BJ (cell line): ENCODE data around the gene MMGT1. TPM values are rescaled to one million over a fixed set of nuclear protein-coding genes. Genes with fewer than 3 reads are reported as not detected.
"Not testable (repeated sequence)": the region's sequence is repeated elsewhere in the genome, so short reads cannot be mapped to it uniquely, and the experiment has no call there.

Experiments used
- CTCF ChIA-PET: fragments of 350-600 bp; formaldehyde crosslinking; extraction: SDS; loops from one replicate; lab custom pipeline; 2021; ENCODE audit warnings: antibody characterized with exemption, inconsistent platforms; lab: Yijun Ruan, JAX
- POLR2A ChIA-PET: fragments of 300-600 bp; sonication (Branson Sonifier 250); formaldehyde crosslinking; extraction: SDS; loops from one replicate; lab custom pipeline; 2021; ENCODE audit warnings: antibody characterized with exemption; lab: Charles Lee
- DNase-seq: peaks from one replicate; pipeline ENCODE4 v3.0.0-alpha.2; 2011; ENCODE audit warnings: low read depth
- H3K27me3 ChIP-seq: 2 replicates; pipeline ENCODE4 v1.6.0; 2011; ENCODE audit warnings: low read length; ENCODE audit not compliant: control insufficient read depth, insufficient read depth
- H3K36me3 ChIP-seq: 2 replicates; pipeline ENCODE4 v1.5.1; 2011; ENCODE audit warnings: low read length; ENCODE audit not compliant: control insufficient read depth, insufficient read depth
- H3K4me3 ChIP-seq: 2 replicates; pipeline ENCODE4 v1.5.1; 2011; ENCODE audit warnings: low read depth, mild to moderate bottlenecking, control low read depth, low read length
- polyA plus RNA-seq: library from polyadenylated mRNA; depleted of rRNA; stranded (reverse); fragments of >200 nt; gene quantifications from 2 replicates; pipeline ENCODE4 v1.2.3, GENCODE V29; 2011; rRNA removed
- TF ChIP-seq, protein P1 (sequence below): IDR thresholded peaks from 2 replicates; pipeline ENCODE4 v1.5.1; 2011; ENCODE audit warnings: low read depth, mild to moderate bottlenecking, control low read depth, inconsistent platforms, low read length, moderate library complexity; ENCODE audit not compliant: insufficient read depth

MMGT1 gene
- polyA plus RNA-seq, 1 experiment, result 9.8 TPM

DNA sequence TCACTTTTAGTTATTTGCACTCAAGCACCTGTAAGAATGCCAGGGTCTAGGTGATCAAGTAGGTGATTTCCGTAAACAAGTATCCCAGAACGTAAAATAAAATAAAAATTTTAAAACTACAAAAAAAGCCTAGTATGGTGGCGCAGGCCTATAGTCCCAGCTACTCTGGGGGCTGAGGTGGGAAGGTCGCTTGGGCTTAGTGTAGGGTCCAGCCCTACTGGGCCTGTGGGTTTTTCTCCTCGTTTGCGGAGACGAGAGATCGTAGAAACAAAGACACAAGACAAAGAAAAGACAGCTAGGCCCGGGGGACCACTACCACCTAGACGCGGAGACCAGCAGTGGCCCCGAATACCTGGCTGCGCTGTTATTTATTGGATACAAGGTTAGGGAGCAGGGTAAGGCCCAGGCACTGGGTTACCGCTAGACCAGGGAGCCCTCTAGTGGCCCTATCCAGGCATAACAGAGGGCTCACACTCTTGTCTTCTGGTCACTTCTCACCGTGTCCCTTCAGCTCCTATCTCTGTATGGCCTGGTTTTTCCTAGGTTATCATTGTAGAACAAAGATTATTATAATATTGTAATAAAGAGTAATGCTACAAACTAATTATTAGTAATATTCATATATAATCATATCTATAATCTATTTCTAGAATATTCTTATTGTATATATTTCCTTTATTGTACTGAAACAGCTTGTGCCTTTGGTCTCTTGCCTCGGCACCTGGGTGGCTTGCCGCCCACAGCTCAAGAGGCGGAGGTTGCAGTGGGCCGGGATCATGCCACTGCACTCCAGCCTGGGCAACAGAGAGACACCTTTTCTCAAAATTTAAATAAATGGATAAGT, 41.9 kb downstream of the MMGT1 start:
- DNase-seq, result no peak
- no peaks in the 10 kb centered on the region for H3K36me3 ChIP-seq
- no peak overlapping the region for H3K4me3 ChIP-seq
- POLR2A ChIA-PET, result no interaction called here
- TF ChIP-seq, protein P1, sequence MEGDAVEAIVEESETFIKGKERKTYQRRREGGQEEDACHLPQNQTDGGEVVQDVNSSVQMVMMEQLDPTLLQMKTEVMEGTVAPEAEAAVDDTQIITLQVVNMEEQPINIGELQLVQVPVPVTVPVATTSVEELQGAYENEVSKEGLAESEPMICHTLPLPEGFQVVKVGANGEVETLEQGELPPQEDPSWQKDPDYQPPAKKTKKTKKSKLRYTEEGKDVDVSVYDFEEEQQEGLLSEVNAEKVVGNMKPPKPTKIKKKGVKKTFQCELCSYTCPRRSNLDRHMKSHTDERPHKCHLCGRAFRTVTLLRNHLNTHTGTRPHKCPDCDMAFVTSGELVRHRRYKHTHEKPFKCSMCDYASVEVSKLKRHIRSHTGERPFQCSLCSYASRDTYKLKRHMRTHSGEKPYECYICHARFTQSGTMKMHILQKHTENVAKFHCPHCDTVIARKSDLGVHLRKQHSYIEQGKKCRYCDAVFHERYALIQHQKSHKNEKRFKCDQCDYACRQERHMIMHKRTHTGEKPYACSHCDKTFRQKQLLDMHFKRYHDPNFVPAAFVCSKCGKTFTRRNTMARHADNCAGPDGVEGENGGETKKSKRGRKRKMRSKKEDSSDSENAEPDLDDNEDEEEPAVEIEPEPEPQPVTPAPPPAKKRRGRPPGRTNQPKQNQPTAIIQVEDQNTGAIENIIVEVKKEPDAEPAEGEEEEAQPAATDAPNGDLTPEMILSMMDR, result peak; percentile 68
- CTCF ChIA-PET, result interaction anchor here (0.5 to 1.7 kb wide), 9 partner anchors 9 to 447 kb away, joined by 3 to 8 read pairs (median 3); no protein-coding TSS in a partner anchor
- H3K27me3 ChIP-seq, result no peaks in the 10 kb centered on the region

DNA sequence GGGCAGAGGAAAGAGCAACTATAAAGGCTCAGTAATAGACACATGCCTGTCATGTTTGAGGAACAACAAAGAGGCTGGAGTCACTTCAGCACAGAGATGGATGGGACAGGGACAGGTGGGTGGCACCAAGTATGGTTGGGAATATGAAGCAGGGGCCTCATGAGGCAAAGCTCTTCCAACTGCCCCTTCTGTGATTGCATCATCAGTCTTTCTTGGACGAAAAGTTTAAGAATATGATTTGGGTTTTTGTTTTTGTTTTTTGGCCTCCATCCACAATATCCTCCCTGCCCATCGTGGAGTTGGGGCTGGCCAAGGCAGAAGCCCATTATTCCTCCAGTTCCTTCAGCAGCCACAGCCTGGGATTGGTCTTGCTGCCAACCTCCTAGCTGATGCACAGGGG, 45.9 kb downstream of the MMGT1 start:
- CTCF ChIA-PET, result no interaction called here
- TF ChIP-seq, protein P1, result no peak
- no peaks in the 10 kb centered on the region for H3K27me3 ChIP-seq
- POLR2A ChIA-PET, result no interaction called here
- no peak overlapping the region for H3K4me3 ChIP-seq
- H3K36me3 ChIP-seq, result no peaks in the 10 kb centered on the region
- no peak for DNase-seq

DNA sequence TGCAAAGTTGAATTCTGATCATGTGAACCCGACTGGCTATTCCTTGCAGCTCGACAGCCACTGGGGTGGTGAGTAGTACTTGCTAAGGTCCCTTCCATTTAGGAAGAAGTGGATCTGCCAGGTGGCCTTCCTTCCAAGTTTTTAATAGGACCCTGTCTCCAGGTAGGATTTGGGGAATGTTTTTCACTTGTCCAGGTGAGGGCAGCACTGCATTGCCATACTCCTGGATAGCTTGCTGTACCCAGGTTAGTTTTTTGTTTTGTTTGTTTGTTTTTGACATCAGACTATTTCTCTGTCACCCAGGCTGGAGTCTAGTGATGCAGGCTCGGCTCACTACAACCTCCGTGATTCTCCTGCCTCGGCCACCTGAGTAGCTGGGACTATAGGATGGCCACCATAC, 50.4 kb downstream of the MMGT1 start:
- Histone ChIP-seq H3K4me3 (no peak overlapping the region), H3K27me3 (no peaks in the 10 kb centered on the region), H3K36me3 (no peaks in the 10 kb centered on the region)
- ChIA-PET CTCF (no interaction called here), POLR2A (no interaction called here)
- no peak for DNase-seq
- TF ChIP-seq, protein P1, result no peak

DNA sequence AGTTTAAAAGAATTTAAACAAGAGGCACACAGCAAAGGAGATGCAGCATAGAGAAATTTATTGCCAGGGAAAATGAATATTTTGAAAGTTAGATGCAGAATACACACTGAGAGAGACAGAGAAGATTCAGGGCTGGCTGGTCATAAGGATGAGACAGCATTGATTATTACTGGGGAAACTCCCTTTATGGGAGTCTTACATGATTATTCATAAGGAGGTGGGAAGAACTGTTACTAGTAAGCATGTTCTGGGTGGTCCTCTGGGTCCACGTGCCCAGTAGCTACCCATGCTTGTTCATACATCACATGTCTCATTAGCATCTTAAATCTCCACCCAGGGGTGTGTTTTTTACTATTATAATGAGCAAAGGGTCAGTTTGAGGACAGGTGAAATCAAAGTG, 53.3 kb downstream of the MMGT1 start:
- POLR2A ChIA-PET, H3K36me3 ChIP-seq: not testable (repeated sequence)
- CTCF ChIA-PET, result interaction anchor here (1.0 kb wide), 1 partner anchor 10 kb away, joined by 4 read pairs; no protein-coding TSS in a partner anchor

DNA sequence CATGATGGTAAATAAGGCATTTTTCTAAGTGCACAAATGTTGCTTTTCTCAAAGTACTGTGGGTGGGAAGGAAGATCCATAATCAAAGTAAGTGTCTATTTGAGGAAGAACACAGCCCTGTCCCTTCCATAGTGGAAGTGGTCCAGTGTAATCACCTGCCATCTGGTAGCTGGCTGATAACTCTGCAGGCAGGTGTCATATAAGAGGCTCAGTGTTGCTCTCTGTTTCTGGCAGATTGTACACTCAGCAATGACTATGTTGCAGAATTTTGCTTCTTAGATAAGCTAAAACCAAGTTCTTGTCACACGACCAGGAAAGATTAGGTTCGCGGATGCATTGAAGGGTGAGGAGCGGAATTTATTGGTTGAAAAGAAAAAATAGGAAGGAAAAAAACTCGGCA, 59.4 kb downstream of the MMGT1 start:
- CTCF ChIA-PET, result no interaction called here
- POLR2A ChIA-PET, result no interaction called here
- DNase-seq, result no peak
- no peaks in the 10 kb centered on the region for H3K36me3 ChIP-seq
- H3K27me3 ChIP-seq, result no peaks in the 10 kb centered on the region
- TF ChIP-seq, protein P1, result no peak
- no peak overlapping the region for H3K4me3 ChIP-seq

More for the DNA sequence above, 53.3 kb downstream of the MMGT1 start:
- H3K4me3 ChIP-seq, DNase-seq, H3K27me3 ChIP-seq: not testable (repeated sequence)

Other genes starting within 250 kb of the MMGT1 start
- not detected in 2 replicates for gene CT45A3, start 205.8 kb downstream of the MMGT1 start, polyA plus RNA-seq
- not detected in 2 replicates for gene CT45A5, start 188.5 kb downstream of the MMGT1 start, polyA plus RNA-seq
- gene CT45A6, start 171.2 kb downstream of the MMGT1 start, polyA plus RNA-seq, result not detected in 2 replicates
- not detected in 2 replicates for gene CT45A2, start 154.0 kb downstream of the MMGT1 start, polyA plus RNA-seq
- gene CT45A7, start 136.7 kb downstream of the MMGT1 start, polyA plus RNA-seq, result not detected in 2 replicates
- not detected in 2 replicates for gene CT45A8, start 119.5 kb downstream of the MMGT1 start, polyA plus RNA-seq
- gene CT45A9, start 102.2 kb downstream of the MMGT1 start, polyA plus RNA-seq, result not detected in 2 replicates
- gene CT45A10, start 80.5 kb downstream of the MMGT1 start, polyA plus RNA-seq, result not detected in 2 replicates
- gene SAGE1, start 80.3 kb downstream of the MMGT1 start, polyA plus RNA-seq, result not detected in 2 replicates
- gene SLC9A6, start 11.4 kb upstream of the MMGT1 start, polyA plus RNA-seq, result 6.3 and 12.0 TPM in 2 replicates
- gene FHL1, start 173.5 kb upstream of the MMGT1 start, polyA plus RNA-seq, result 1,198 and 1,251 TPM in 2 replicates